Measurements from ENCODE around the gene HIVEP3.

- TF ChIP-seq CTCF (IDR thresholded peaks at IDR 0.05) (no peak), ARID4B (CRISPR knock-in tag; IDR thresholded peaks at IDR 0.05; ENCODE audit: borderline replicate concordance) (no peak), MLX (CRISPR knock-in tag; IDR thresholded peaks at IDR 0.05) (no peak), NFYB (CRISPR knock-in tag; conservative IDR thresholded peaks at IDR 0.05; ENCODE audit: low read depth) (no peak)
These were observed 23.2 kb downstream of the HIVEP3 start for GRCh38 chr1:41895552-41895951.

All from WTC11 (cell line).